ENCODE results near the gene CLIC4.

CLIC4 gene

DNA sequence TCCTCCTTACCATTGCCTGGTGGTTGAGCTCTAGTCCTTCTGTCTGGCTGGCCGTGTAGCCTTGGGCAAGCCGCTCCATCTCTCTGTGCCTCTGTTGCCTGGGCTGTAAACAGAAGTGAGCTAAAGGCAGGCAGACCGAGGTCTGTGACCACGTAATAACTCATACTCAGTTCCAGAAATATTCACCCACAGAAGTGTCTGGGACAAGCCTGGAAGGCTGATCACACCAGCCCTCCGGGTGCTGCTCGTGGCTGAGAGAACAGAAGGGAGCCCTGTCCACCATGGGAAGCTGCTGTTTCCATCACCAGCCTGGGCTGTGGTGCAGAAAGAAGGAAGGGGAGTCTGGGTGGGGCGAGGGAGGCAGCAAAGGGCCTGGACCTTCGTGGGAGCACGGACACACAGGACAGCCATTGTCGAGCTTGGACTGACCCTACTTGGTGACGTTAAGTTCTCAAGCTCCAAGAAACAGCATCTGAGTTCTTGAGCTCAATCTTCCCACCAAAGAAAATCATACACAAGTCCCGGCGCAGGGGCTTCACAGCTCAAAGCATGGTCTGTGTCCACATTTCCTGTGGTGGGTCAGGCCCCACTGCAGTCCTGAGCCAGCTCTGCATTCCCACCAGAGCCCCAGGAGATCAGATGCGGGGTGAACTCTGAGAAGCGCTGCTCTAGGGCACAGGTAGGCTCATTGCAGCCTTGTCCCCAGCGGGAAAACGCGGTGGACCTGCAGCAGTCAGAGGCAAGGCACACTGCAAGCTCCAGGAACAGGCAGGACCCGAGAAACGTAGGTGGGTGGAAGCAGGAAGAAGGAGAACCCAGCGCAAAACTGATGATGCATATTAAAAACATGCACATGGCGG, 123.0 kb downstream of the CLIC4 start:
- TF ChIP-seq, protein P1, sequence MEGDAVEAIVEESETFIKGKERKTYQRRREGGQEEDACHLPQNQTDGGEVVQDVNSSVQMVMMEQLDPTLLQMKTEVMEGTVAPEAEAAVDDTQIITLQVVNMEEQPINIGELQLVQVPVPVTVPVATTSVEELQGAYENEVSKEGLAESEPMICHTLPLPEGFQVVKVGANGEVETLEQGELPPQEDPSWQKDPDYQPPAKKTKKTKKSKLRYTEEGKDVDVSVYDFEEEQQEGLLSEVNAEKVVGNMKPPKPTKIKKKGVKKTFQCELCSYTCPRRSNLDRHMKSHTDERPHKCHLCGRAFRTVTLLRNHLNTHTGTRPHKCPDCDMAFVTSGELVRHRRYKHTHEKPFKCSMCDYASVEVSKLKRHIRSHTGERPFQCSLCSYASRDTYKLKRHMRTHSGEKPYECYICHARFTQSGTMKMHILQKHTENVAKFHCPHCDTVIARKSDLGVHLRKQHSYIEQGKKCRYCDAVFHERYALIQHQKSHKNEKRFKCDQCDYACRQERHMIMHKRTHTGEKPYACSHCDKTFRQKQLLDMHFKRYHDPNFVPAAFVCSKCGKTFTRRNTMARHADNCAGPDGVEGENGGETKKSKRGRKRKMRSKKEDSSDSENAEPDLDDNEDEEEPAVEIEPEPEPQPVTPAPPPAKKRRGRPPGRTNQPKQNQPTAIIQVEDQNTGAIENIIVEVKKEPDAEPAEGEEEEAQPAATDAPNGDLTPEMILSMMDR (IDR thresholded peaks at IDR 0.05; ENCODE audit: low read depth, low read length) = no peak
- Histone ChIP-seq H3K27me3 (ENCODE audit: insufficient read depth, low read depth, severe bottlenecking) (no peaks in the 10 kb centered on the region), H3K27ac (no peak overlapping the region), H3K36me3 (no peaks in the 10 kb centered on the region), H3K9me3 (ENCODE audit: severe bottlenecking) (no peaks in the 10 kb centered on the region), H3K4me3 (ENCODE audit: low read depth, low read length) (no peak overlapping the region)
- DNase-seq = no peak

DNA sequence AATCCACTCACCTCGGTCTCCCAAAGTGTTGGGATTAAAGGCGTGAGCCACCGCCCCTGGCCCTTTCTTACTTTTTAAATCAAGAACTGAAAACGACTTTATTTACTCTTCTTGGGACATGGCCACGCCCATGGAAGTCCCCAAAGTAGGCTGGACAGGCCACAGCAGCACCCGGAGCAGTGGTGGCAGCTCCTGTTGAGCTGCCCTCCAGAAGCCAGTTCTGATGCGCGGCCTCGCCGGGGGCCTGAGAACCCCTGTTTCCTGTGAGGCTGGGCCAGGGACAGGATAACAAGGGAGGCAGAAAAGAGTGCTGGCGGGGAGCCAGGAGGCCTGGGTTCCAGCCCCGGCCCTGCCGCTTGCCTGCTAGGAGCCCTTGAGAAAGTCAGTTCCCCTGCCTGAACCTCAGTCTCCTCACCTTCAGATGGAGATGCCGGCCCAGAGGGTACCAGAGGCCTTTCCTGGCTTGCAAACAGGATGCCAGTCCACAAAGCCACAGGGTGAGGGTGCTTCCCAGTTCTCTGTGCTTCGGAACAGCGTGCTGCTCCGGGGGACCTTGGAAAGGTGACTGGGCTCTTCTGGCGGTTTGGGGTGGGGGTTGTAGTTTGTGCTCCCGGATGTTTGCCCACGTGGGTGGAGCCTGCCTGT, 125.4 kb downstream of the CLIC4 start:
- Histone ChIP-seq H3K27ac (no peak overlapping the region), H3K4me3 (ENCODE audit: low read depth, low read length) (no peak overlapping the region), H3K36me3 (no peaks in the 10 kb centered on the region), H3K27me3 (ENCODE audit: insufficient read depth, low read depth, severe bottlenecking) (no peaks in the 10 kb centered on the region), H3K9me3 (ENCODE audit: severe bottlenecking) (no peaks in the 10 kb centered on the region)
- no peak for DNase-seq
- TF ChIP-seq, protein P1 (IDR thresholded peaks at IDR 0.05; ENCODE audit: low read depth, low read length) = no peak

DNA sequence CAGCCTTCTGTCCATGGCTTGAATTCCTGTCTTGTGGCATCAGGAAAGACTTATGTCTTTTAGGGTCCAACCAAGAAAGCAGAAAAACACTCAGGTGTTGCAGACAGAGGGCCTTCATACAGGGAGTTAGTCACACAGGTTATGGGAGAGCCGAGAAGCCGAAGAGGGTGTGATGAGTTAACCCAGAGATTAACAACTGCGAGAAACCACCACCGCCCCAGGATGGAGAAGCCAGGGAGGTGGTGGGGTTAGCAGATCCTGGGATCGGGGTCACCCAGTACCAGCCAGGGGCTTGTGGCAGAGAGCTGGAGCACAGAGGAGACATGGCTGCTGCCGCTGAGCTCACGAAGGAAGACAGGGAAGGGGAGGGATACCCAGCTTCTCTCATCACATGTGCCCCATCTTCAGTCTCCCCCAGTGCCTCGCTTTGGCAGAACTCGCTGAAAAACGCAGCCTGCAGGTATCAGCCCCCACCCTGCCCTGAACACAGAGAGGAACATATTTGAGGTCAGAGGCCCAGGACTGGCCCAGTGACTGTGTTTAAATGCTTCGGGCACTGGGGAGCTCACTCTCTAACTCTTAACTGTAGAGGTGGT, 126.2 kb downstream of the CLIC4 start:
- Histone ChIP-seq H3K27me3 (ENCODE audit: insufficient read depth, low read depth, severe bottlenecking) (no peaks in the 10 kb centered on the region), H3K9me3 (ENCODE audit: severe bottlenecking) (no peaks in the 10 kb centered on the region), H3K4me3 (ENCODE audit: low read depth, low read length) (no peak overlapping the region), H3K36me3 (no peaks in the 10 kb centered on the region), H3K27ac (no peak overlapping the region)
- no peak for DNase-seq
- TF ChIP-seq, protein P1 (IDR thresholded peaks at IDR 0.05; ENCODE audit: low read depth, low read length) = no peak

DNA sequence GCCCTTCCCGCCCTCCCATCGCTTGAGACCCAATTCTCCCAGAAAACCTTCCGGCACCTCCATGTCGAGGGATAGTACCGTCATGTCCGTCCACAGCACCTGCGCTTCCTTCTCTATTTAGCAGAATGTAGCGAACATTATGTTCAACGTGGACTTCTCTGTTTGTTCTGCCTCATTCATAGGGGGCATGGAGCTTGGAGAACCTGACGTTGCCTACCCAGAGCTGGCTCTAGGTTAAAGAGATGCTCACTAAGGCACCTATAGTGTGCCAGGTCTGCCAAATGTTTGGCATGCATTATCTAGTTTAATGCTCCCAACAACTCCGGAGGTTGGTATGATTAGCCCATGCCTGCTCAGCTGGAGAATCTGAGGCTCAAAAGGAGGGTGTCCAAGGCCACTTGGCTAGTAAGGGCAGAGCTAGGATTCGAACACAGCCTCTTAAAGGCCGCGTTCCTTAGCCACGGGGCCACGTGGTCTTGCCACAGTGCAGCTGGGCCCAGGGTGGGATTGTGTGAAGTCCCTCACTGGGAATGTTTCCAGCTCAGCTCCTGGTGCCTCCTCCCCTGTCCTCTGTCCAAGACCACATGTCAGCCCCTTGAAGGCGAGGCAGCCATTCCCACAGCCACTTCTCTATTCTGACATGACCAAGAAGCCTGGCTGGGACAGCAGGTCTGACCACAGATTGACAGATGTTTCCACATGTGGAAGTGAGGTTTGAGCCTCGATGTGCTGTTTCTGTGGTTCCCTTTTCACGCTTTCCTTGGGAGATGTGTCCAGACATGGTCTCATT, 127.0 kb downstream of the CLIC4 start:
- no peaks in the 10 kb centered on the region for H3K36me3 ChIP-seq
- no peaks in the 10 kb centered on the region for H3K27me3 ChIP-seq (ENCODE audit: insufficient read depth, low read depth, severe bottlenecking)
- H3K4me3 ChIP-seq (ENCODE audit: low read depth, low read length) = no peak overlapping the region
- TF ChIP-seq, protein P1 (IDR thresholded peaks at IDR 0.05; ENCODE audit: low read depth, low read length) = no peak
- no peak overlapping the region for H3K27ac ChIP-seq
- no peak for DNase-seq
- no peaks in the 10 kb centered on the region for H3K9me3 ChIP-seq (ENCODE audit: severe bottlenecking)

DNA sequence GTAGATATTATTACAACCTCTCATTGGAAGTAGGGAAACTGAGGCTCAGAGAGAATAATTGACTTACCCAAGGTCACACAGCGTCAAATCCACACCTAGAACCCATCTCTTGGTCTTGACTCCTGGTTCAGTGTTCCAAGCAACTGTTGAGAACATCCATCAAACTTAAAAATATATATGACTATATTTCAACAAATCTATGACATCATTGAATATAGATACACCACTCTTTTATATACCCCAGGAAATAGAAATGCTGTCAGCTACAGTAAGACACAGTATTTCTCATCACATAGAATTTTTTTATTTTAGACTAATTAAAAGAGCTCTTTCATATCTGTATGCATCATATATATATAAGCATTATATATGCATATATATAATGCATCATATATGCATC, 127.9 kb downstream of the CLIC4 start:
- Histone ChIP-seq H3K4me3 (ENCODE audit: low read depth, low read length) (no peak overlapping the region), H3K27ac (no peak overlapping the region), H3K9me3 (ENCODE audit: severe bottlenecking) (no peaks in the 10 kb centered on the region), H3K27me3 (ENCODE audit: insufficient read depth, low read depth, severe bottlenecking) (no peaks in the 10 kb centered on the region), H3K36me3 (no peaks in the 10 kb centered on the region)
- DNase-seq = no peak
- TF ChIP-seq, protein P1 (IDR thresholded peaks at IDR 0.05; ENCODE audit: low read depth, low read length) = no peak

All from WERI-Rb-1 (cell line).